ENCODE results near the gene TMEM17.

The TMEM17 gene

GRCh38 chr2:62471404-62471803 lies 34.6 kb downstream of the TMEM17 start:
- no peak for DNase-seq

GRCh38 chr2:62469548-62469947 lies 36.4 kb downstream of the TMEM17 start:
- DNase-seq: no peak

GRCh38 chr2:62469114-62469513 lies 36.9 kb downstream of the TMEM17 start:
- DNase-seq: no peak

- DNase-seq: no peak
Measured at GRCh38 chr2:62467475-62468321, 38.3 kb downstream of the TMEM17 start.

GRCh38 chr2:62467100-62467474 lies 38.9 kb downstream of the TMEM17 start:
- no peak for DNase-seq

GRCh38 chr2:62466503-62466854 lies 39.5 kb downstream of the TMEM17 start:
- DNase-seq: no peak

GRCh38 chr2:62465741-62466502 lies 40.1 kb downstream of the TMEM17 start:
- DNase-seq: no peak

GRCh38 chr2:62465039-62465740 lies 40.8 kb downstream of the TMEM17 start:
- DNase-seq: no peak

GRCh38 chr2:62464221-62465007 lies 41.6 kb downstream of the TMEM17 start:
- DNase-seq: no peak

- no peak for DNase-seq
Measured at GRCh38 chr2:62462211-62462610, 43.8 kb downstream of the TMEM17 start.

- no peak for DNase-seq
Measured at GRCh38 chr2:62461707-62462106, 44.3 kb downstream of the TMEM17 start.

GRCh38 chr2:62461017-62461553 lies 44.9 kb downstream of the TMEM17 start:
- DNase-seq: no peak

GRCh38 chr2:62460175-62460574 lies 45.8 kb downstream of the TMEM17 start:
- no peak for DNase-seq

- DNase-seq: no peak
Measured at GRCh38 chr2:62459672-62460071, 46.3 kb downstream of the TMEM17 start.

GRCh38 chr2:62459106-62459505 lies 46.9 kb downstream of the TMEM17 start:
- no peak for DNase-seq

- DNase-seq: no peak
Measured at GRCh38 chr2:62458671-62459081, 47.3 kb downstream of the TMEM17 start.

- no peak for DNase-seq
Measured at GRCh38 chr2:62458206-62458641, 47.8 kb downstream of the TMEM17 start.

- DNase-seq: no peak
Measured at GRCh38 chr2:62457556-62457955, 48.4 kb downstream of the TMEM17 start.

- peak; percentile 42 for DNase-seq
Measured at GRCh38 chr2:62456721-62457539, 49.1 kb downstream of the TMEM17 start.

GRCh38 chr2:62455957-62456692 lies 49.9 kb downstream of the TMEM17 start:
- DNase-seq: no peak

- no peak for DNase-seq
Measured at GRCh38 chr2:62453955-62454354, 52.0 kb downstream of the TMEM17 start.
